ENCODE data around the gene SSR4.

Gene SSR4

DNA sequence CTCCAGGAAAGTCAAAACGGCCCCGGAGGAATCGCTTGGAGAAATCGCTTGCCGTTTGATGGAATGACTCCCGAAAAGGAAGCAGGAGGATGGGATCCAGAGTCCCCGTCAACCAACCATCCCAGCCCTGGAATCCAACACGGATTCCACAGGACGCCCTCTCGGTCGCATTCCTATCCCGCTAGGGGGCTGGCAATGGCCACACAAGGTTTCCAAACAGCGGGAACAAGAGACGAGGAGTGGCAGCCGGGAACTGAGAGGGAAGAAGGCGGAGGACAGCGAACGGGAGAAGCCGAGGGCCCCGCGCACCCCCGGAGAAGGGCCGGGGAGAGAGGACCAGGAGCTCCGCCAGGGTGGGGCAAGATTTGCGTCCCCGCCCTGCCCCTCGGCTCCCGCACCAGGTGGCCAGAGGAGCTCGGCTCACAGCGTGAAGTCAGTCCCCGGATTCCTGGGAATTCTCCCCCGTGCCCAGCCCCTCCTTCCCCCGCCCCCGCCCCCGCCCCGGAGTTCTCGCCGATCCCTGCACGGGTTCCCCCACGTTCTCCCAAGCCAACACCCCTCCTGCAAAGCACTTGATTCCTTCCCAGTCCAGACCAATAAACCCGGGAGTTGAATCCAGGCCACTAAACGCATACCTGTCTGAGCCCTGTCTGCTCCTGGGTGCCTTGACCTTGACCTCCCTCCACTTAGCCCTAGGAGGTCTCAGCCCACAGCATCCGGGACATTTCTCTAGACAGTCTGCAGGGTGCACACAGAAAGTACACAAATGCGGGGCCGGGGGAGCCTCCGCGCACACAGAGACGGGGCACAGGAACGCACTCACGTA is 34.5 kb downstream of the SSR4 start:
- peaks cover 0 to 18% (median 5%) of the 10 kb centered on the region in 11 experiments; a peak in 6 of 22 replicates for H4K20me1 ChIP-seq
- peak overlapping the region in 8 of 11 experiments; percentile 61 to 77 (median 70); a peak in 10 of 22 replicates for H3K4me2 ChIP-seq
- TF ChIP-seq Cebpa-rat (IDR thresholded peaks at IDR 0.05): no peak
- H3K9ac ChIP-seq: no peak overlapping the region
- H3K4me1 ChIP-seq: peaks cover 0 to 7% (median 5%) of the 10 kb centered on the region in 10 experiments; a peak in 8 of 20 replicates
- peaks cover 80 to 99% (median 96%) of the 10 kb centered on the region in 11 experiments for H3K27me3 ChIP-seq
- no peaks in the 10 kb centered on the region for H3K36me3 ChIP-seq
- peaks cover 5 to 69% (median 40%) of the 10 kb centered on the region in 11 experiments; a peak in 18 of 22 replicates for H3K9me3 ChIP-seq (replicated peaks in 1 of 11)
- H3K27ac ChIP-seq: no peak overlapping the region
- H3K4me3 ChIP-seq: peak overlapping the region in 5 of 10 experiments; percentile 48 to 59 (median 58); a peak in 7 of 20 replicates

- Histone ChIP-seq H3K4me1 (peaks cover 0 to 7% (median 5%) of the 10 kb centered on the region in 10 experiments; a peak in 8 of 20 replicates), H4K20me1 (peaks cover 0 to 14% (median 5%) of the 10 kb centered on the region in 11 experiments; a peak in 6 of 22 replicates), H3K27me3 (peaks cover 84 to 99% (median 95%) of the 10 kb centered on the region in 11 experiments), H3K4me3 (peak overlapping the region; percentile 40 to 69 (median 56); a peak in 15 of 20 replicates), H3K9me3 (replicated peaks in 1 of 11) (peaks cover 5 to 75% (median 40%) of the 10 kb centered on the region in 11 experiments; a peak in 18 of 22 replicates), H3K9ac (no peak overlapping the region), H3K27ac (no peak overlapping the region), H3K36me3 (no peaks in the 10 kb centered on the region), H3K4me2 (peak overlapping the region; percentile 61 to 77 (median 68); a peak in 21 of 22 replicates)
- TF ChIP-seq Cebpa-rat (IDR thresholded peaks at IDR 0.05): no peak
Measured at GRCh38 chrX:153829549-153829798, 35.0 kb downstream of the SSR4 start.

- Histone ChIP-seq H3K4me1 (peaks cover 0 to 7% (median 5%) of the 10 kb centered on the region in 10 experiments; a peak in 8 of 20 replicates), H4K20me1 (peaks cover 0 to 14% (median 5%) of the 10 kb centered on the region in 11 experiments; a peak in 6 of 22 replicates), H3K27ac (no peak within 1 kb of the TSS; a peak in 1 of 22 replicates), H3K9ac (peak within 1 kb of the TSS in 5 of 11 experiments; percentile 24 to 64 (median 48); a peak in 4 of 22 replicates), H3K36me3 (no peaks in the 10 kb centered on the region), H3K9me3 (replicated peaks in 1 of 11) (peaks cover 5 to 80% (median 40%) of the 10 kb centered on the region in 11 experiments; a peak in 18 of 22 replicates), H3K4me3 (peak within 1 kb of the TSS; percentile 40 to 69 (median 56)), H3K4me2 (peak within 1 kb of the TSS; percentile 61 to 77 (median 68)), H3K27me3 (peaks cover 87 to 99% (median 95%) of the 10 kb centered on the region in 11 experiments)
- no peak for TF ChIP-seq Cebpa-rat (IDR thresholded peaks at IDR 0.05)
Measured at GRCh38 chrX:153829799-153830639, 35.6 kb downstream of the SSR4 start, which contains the start of gene PDZD4. PDZD4 (minus strand) TSS chrX:153830544; CDS start chrX:153830298, 246 bp downstream.

- H3K4me3 ChIP-seq: peak overlapping the region; percentile 40 to 69 (median 56)
- TF ChIP-seq Cebpa-rat (IDR thresholded peaks at IDR 0.05): no peak
- H3K36me3 ChIP-seq: no peaks in the 10 kb centered on the region
- H4K20me1 ChIP-seq: peaks cover 0 to 14% (median 4%) of the 10 kb centered on the region in 11 experiments; a peak in 5 of 22 replicates
- H3K9me3 ChIP-seq (replicated peaks in 1 of 11): peaks cover 5 to 82% (median 40%) of the 10 kb centered on the region in 11 experiments; a peak in 18 of 22 replicates
- peak overlapping the region; percentile 61 to 77 (median 68) for H3K4me2 ChIP-seq
- H3K27me3 ChIP-seq: peaks cover 86 to 99% (median 95%) of the 10 kb centered on the region in 11 experiments
- H3K4me1 ChIP-seq: peaks cover 0 to 7% (median 5%) of the 10 kb centered on the region in 10 experiments; a peak in 8 of 20 replicates
- no peak overlapping the region; a peak in 1 of 22 replicates for H3K27ac ChIP-seq
- H3K9ac ChIP-seq: peak overlapping the region in 5 of 11 experiments; percentile 24 to 64 (median 48); a peak in 4 of 22 replicates
Measured at GRCh38 chrX:153830640-153831428, 36.4 kb downstream of the SSR4 start.

DNA sequence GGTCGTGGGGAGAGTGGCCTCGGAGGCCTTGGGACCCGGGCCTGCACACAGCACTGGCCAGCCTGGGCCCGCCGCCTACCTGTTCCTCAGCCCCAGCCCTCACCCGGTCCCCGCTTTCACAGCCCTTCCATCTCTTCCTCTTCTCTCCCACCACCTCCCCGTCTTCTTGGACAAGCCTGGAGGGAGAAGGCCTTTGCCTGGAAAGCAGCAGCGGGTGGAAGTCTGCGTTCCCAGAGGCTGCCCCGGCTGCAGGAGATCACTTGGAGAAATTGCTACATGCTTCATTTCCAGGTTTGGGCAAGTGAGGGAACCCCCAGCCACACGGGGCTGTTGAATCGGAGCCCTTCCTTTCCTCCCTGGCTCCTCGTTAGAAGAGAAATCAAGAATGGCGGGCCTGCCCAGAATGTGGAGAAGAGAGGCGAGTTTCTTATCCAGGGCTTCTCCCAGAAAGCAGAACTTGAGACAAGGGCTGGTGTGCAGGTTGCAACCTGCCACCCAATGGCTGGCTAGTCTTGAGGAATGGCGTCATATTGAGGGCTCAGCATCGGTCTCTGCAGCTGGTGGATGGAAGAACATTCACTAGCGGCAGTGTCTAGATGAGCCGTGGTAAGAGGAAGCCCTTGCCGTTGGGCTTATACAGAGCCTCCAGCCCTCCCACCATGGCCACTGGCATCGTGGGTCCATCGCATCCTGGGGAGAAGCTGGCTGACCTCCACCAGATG is 37.1 kb downstream of the SSR4 start:
- Histone ChIP-seq H3K4me3 (peak overlapping the region in 4 of 10 experiments; percentile 25 to 59 (median 55); a peak in 4 of 20 replicates), H3K27ac (no peak overlapping the region), H3K4me2 (peak overlapping the region in 5 of 11 experiments; percentile 31 to 74 (median 66); a peak in 5 of 22 replicates), H3K9me3 (replicated peaks in 1 of 11) (peaks cover 5 to 76% (median 40%) of the 10 kb centered on the region in 11 experiments; a peak in 18 of 22 replicates), H3K27me3 (peaks cover 83 to 99% (median 96%) of the 10 kb centered on the region in 11 experiments), H3K9ac (no peak overlapping the region), H3K4me1 (peaks cover 0 to 7% (median 5%) of the 10 kb centered on the region in 10 experiments; a peak in 8 of 20 replicates), H4K20me1 (peaks cover 0 to 14% (median 5%) of the 10 kb centered on the region in 11 experiments; a peak in 6 of 22 replicates), H3K36me3 (no peaks in the 10 kb centered on the region)
- no peak for TF ChIP-seq Cebpa-rat (IDR thresholded peaks at IDR 0.05)

DNA sequence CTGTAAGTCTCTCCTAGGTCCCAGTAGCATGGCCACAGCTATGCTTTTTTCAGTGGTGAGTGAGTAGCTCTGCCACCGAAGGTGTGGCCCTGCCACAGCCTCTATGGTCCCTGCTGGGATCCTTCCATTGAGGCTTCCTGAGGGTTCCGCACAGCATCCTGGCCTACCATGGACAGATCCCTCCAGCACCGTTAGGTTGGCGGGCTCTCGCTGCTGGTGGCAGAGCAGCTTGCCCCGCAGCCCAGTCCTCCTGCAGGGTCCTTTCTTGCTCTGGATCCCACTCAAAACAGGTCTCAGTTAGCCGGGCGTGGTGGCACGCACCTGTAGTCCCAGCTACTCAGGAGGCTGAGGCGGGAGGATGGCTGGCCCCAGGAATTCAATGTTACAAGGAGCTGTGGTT is 38.3 kb downstream of the SSR4 start:
- peaks cover 0 to 14% (median 5%) of the 10 kb centered on the region in 11 experiments; a peak in 6 of 22 replicates for H4K20me1 ChIP-seq
- TF ChIP-seq Cebpa-rat (IDR thresholded peaks at IDR 0.05): no peak
- no peak overlapping the region for H3K9ac ChIP-seq
- peaks cover 0 to 7% (median 5%) of the 10 kb centered on the region in 10 experiments; a peak in 8 of 20 replicates for H3K4me1 ChIP-seq
- no peak overlapping the region for H3K4me3 ChIP-seq
- peaks cover 82 to 99% (median 96%) of the 10 kb centered on the region in 11 experiments for H3K27me3 ChIP-seq
- no peak overlapping the region for H3K27ac ChIP-seq
- no peak overlapping the region for H3K4me2 ChIP-seq
- peaks cover 5 to 64% (median 40%) of the 10 kb centered on the region in 11 experiments; a peak in 18 of 22 replicates for H3K9me3 ChIP-seq (replicated peaks in 1 of 11)
- H3K36me3 ChIP-seq: no peaks in the 10 kb centered on the region

- Histone ChIP-seq H3K4me1 (no peaks in the 10 kb centered on the region), H3K27me3 (peaks cover 83 to 99% (median 97%) of the 10 kb centered on the region in 11 experiments), H3K4me2 (no peak overlapping the region), H3K9me3 (replicated peaks in 1 of 11) (peaks cover 0 to 32% (median 10%) of the 10 kb centered on the region in 11 experiments; a peak in 15 of 22 replicates), H4K20me1 (peaks cover 0 to 8% (median 0%) of the 10 kb centered on the region in 11 experiments; a peak in 4 of 22 replicates), H3K36me3 (no peaks in the 10 kb centered on the region), H3K4me3 (no peak overlapping the region), H3K27ac (no peak overlapping the region), H3K9ac (no peak overlapping the region)
- TF ChIP-seq Cebpa-rat (IDR thresholded peaks at IDR 0.05): 0 out of 22 replicates have a peak, but pooled peaks of 1 of the 11 experiments have one; percentile 22
Measured at GRCh38 chrX:153836921-153837320, 42.5 kb downstream of the SSR4 start.

Measured in BLaER1 treated with 17β-estradiol and CSF1 and Interleukin-3, amounts not matched to agents 10 nM and 100 nM (cell line).